Thyroid gland (tissue), 4 donors: ENCODE results near the gene CDC123.

ENCODE experiments used
- POLR2A ChIP-seq, 2 donors: fragments of 450-650 bp; IDR thresholded peaks; one replicate each; pipeline ENCODE4 v1.6.1; 2017; ENCODE audit warnings: antibody characterized with exemption in 2 of 2, mild to moderate bottlenecking in 2 of 2, moderate library complexity in 1 of 2
- TF ChIP-seq, protein P1 (sequence below), 6 experiments: fragments of 200-600 bp in 3 of 6; fragments of 450-650 bp in 3 of 6; sonication (generic) in 3 of 6; IDR thresholded peaks; one replicate each; pipeline ENCODE4 v1.5.1; 2016 to 2019; ENCODE audit warnings: antibody characterized with exemption in 6 of 6, mild to moderate bottlenecking in 2 of 6, inconsistent platforms in 1 of 6, moderate library complexity in 1 of 6

DNA sequence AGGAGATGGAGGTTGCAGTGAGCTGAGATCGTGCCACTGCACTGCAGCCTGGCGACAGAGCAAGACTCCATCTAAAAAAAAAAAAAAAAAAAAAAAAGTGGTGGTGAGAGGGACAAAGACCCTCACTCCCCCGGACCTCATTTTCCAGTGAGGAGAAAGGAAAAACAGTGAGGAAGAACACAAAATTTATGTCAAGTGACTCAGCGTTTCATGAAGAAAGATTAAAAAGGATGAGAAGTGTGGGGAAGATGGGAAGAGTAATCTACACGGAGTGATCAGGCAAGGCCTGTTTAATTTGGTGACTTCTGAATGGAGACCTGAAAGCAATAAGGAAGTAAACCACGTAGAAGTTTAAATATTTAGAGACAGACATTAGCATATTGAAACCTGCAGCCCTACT lies 7.3 kb upstream of the CDC123 start:
- TF ChIP-seq, protein P1, sequence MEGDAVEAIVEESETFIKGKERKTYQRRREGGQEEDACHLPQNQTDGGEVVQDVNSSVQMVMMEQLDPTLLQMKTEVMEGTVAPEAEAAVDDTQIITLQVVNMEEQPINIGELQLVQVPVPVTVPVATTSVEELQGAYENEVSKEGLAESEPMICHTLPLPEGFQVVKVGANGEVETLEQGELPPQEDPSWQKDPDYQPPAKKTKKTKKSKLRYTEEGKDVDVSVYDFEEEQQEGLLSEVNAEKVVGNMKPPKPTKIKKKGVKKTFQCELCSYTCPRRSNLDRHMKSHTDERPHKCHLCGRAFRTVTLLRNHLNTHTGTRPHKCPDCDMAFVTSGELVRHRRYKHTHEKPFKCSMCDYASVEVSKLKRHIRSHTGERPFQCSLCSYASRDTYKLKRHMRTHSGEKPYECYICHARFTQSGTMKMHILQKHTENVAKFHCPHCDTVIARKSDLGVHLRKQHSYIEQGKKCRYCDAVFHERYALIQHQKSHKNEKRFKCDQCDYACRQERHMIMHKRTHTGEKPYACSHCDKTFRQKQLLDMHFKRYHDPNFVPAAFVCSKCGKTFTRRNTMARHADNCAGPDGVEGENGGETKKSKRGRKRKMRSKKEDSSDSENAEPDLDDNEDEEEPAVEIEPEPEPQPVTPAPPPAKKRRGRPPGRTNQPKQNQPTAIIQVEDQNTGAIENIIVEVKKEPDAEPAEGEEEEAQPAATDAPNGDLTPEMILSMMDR (IDR thresholded peaks at IDR 0.05) = no peak
- TF ChIP-seq POLR2A (IDR thresholded peaks at IDR 0.05) = no peak
